Measurements from ENCODE around the gene MTCP1. TPM values are rescaled to one million over a fixed set of nuclear protein-coding genes. Genes with fewer than 3 reads are reported as not detected.

The MTCP1 gene
- total and polyA plus RNA-seq, 2 donors (not counting 1 experiment from before 2014, with no cell fraction given) = 10.6 to 16.0 TPM

GRCh38 chrX:155061760-155062159 lies 9.2 kb downstream of the MTCP1 start:
- Histone ChIP-seq H3K4me1 (ENCODE audit: control insufficient read depth, extremely low read depth, insufficient read depth, low read length) (peaks cover 9% of the 10 kb centered on the region), H3K4me2 (ENCODE audit: extremely low read depth, insufficient read depth, low read length) (no peak overlapping the region), H3K4me3 (replicated peaks in 1 of 4; ENCODE audit: control extremely low read depth in 1 of 4, insufficient read depth in 1 of 4, low read depth in 3 of 4, low read length in 4 of 4) (no peak overlapping the region), H3K9ac (ENCODE audit: insufficient read depth, low read length) (no peak overlapping the region), H4K20me1 (ENCODE audit: control insufficient read depth, extremely low read depth, insufficient read depth, low read length) (no peaks in the 10 kb centered on the region), H3K9me3 (ENCODE audit: control insufficient read depth, insufficient read depth, low read depth, low read length) (no peaks in the 10 kb centered on the region), H3K36me3 (ENCODE audit: control insufficient read depth, insufficient read depth, low read length) (no peaks in the 10 kb centered on the region), H3K79me2 (ENCODE audit: control insufficient read depth, insufficient read depth, low read length) (no peaks in the 10 kb centered on the region), H2AFZ (ENCODE audit: low read length) (no peak overlapping the region), H3K27me3 (ENCODE audit: control insufficient read depth, insufficient read depth, low read length) (no peaks in the 10 kb centered on the region), H3K27ac (ENCODE audit: insufficient read depth, low read length) (no peak overlapping the region)
- no peak for TF ChIP-seq EZH2 (IDR thresholded peaks at IDR 0.05; ENCODE audit: low read length, missing control alignments)
- TF ChIP-seq, protein P1, sequence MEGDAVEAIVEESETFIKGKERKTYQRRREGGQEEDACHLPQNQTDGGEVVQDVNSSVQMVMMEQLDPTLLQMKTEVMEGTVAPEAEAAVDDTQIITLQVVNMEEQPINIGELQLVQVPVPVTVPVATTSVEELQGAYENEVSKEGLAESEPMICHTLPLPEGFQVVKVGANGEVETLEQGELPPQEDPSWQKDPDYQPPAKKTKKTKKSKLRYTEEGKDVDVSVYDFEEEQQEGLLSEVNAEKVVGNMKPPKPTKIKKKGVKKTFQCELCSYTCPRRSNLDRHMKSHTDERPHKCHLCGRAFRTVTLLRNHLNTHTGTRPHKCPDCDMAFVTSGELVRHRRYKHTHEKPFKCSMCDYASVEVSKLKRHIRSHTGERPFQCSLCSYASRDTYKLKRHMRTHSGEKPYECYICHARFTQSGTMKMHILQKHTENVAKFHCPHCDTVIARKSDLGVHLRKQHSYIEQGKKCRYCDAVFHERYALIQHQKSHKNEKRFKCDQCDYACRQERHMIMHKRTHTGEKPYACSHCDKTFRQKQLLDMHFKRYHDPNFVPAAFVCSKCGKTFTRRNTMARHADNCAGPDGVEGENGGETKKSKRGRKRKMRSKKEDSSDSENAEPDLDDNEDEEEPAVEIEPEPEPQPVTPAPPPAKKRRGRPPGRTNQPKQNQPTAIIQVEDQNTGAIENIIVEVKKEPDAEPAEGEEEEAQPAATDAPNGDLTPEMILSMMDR (conservative IDR thresholded peaks at IDR 0.05 in 1 of 2, IDR thresholded peaks at IDR 0.05 in 1 of 2; ENCODE audit: low read depth in 1 of 2, low read length in 2 of 2) = no peak
- no peak for DNase-seq (ENCODE audit: low read depth in 2 of 2)

GRCh38 chrX:155056877-155057792 lies 13.8 kb downstream of the MTCP1 start:
- Histone ChIP-seq H3K4me1 (ENCODE audit: control insufficient read depth, extremely low read depth, insufficient read depth, low read length) (peaks cover 2% of the 10 kb centered on the region), H3K4me3 (replicated peaks in 1 of 4; ENCODE audit: control extremely low read depth in 1 of 4, insufficient read depth in 1 of 4, low read depth in 3 of 4, low read length in 4 of 4) (peak overlapping the region in 2 of 4 experiments; percentile 20 to 26)

GRCh38 chrX:155056471-155056870 lies 14.5 kb downstream of the MTCP1 start:
- DNase-seq (ENCODE audit: low read depth in 2 of 2) = no peak
- TF ChIP-seq, protein P1 (conservative IDR thresholded peaks at IDR 0.05 in 1 of 2, IDR thresholded peaks at IDR 0.05 in 1 of 2; ENCODE audit: low read depth in 1 of 2, low read length in 2 of 2) = no peak
- no peak for TF ChIP-seq EZH2 (IDR thresholded peaks at IDR 0.05; ENCODE audit: low read length, missing control alignments)
- H3K79me2 ChIP-seq (ENCODE audit: control insufficient read depth, insufficient read depth, low read length) = no peaks in the 10 kb centered on the region

More at GRCh38 chrX:155056877-155057792, 13.8 kb downstream of the MTCP1 start:
- Histone ChIP-seq H3K9ac (ENCODE audit: insufficient read depth, low read length) (no peak overlapping the region), H2AFZ (ENCODE audit: low read length) (peak overlapping the region; percentile 35), H3K27ac (ENCODE audit: insufficient read depth, low read length) (no peak overlapping the region), H3K27me3 (ENCODE audit: control insufficient read depth, insufficient read depth, low read length) (no peaks in the 10 kb centered on the region), H3K79me2 (ENCODE audit: control insufficient read depth, insufficient read depth, low read length) (no peaks in the 10 kb centered on the region), H3K9me3 (ENCODE audit: control insufficient read depth, insufficient read depth, low read depth, low read length) (no peaks in the 10 kb centered on the region), H4K20me1 (ENCODE audit: control insufficient read depth, extremely low read depth, insufficient read depth, low read length) (no peaks in the 10 kb centered on the region), H3K36me3 (ENCODE audit: control insufficient read depth, insufficient read depth, low read length) (no peaks in the 10 kb centered on the region), H3K4me2 (ENCODE audit: extremely low read depth, insufficient read depth, low read length) (no peak overlapping the region)
- DNase-seq (ENCODE audit: low read depth in 2 of 2) = peak; percentile 63 to 76
- TF ChIP-seq, protein P1 (conservative IDR thresholded peaks at IDR 0.05 in 1 of 2, IDR thresholded peaks at IDR 0.05 in 1 of 2; ENCODE audit: low read depth in 1 of 2, low read length in 2 of 2) = peak; percentile 52 to 71
- no peak for TF ChIP-seq EZH2 (IDR thresholded peaks at IDR 0.05; ENCODE audit: low read length, missing control alignments)

More at GRCh38 chrX:155056471-155056870, 14.5 kb downstream of the MTCP1 start:
- no peaks in the 10 kb centered on the region for H3K27me3 ChIP-seq (ENCODE audit: control insufficient read depth, insufficient read depth, low read length)
- no peaks in the 10 kb centered on the region for H3K36me3 ChIP-seq (ENCODE audit: control insufficient read depth, insufficient read depth, low read length)
- H3K27ac ChIP-seq (ENCODE audit: insufficient read depth, low read length) = no peak overlapping the region
- no peak overlapping the region for H3K4me2 ChIP-seq (ENCODE audit: extremely low read depth, insufficient read depth, low read length)
- H3K9ac ChIP-seq (ENCODE audit: insufficient read depth, low read length) = no peak overlapping the region
- no peaks in the 10 kb centered on the region for H4K20me1 ChIP-seq (ENCODE audit: control insufficient read depth, extremely low read depth, insufficient read depth, low read length)
- peaks cover 2% of the 10 kb centered on the region for H3K4me1 ChIP-seq (ENCODE audit: control insufficient read depth, extremely low read depth, insufficient read depth, low read length)
- no peak overlapping the region for H3K4me3 ChIP-seq (replicated peaks in 1 of 4; ENCODE audit: control extremely low read depth in 1 of 4, insufficient read depth in 1 of 4, low read depth in 3 of 4, low read length in 4 of 4)
- H3K9me3 ChIP-seq (ENCODE audit: control insufficient read depth, insufficient read depth, low read depth, low read length) = no peaks in the 10 kb centered on the region
- no peak overlapping the region for H2AFZ ChIP-seq (ENCODE audit: low read length)
